BJ (cell line): Measurements from ENCODE around the gene TMEM69. TPM values are rescaled to one million over a fixed set of nuclear protein-coding genes. Genes with fewer than 3 reads are reported as not detected.

ENCODE experiments used
- CTCF ChIA-PET: fragments of 350-600 bp; formaldehyde crosslinking; extraction: SDS; loops from one replicate; lab custom pipeline; 2021; ENCODE audit warnings: antibody characterized with exemption, inconsistent platforms; lab: Yijun Ruan, JAX
- POLR2A ChIA-PET: fragments of 300-600 bp; sonication (Branson Sonifier 250); formaldehyde crosslinking; extraction: SDS; loops from one replicate; lab custom pipeline; 2021; ENCODE audit warnings: antibody characterized with exemption; lab: Charles Lee
- DNase-seq: peaks from one replicate; pipeline ENCODE4 v3.0.0-alpha.2; 2011; ENCODE audit warnings: low read depth
- H3K27me3 ChIP-seq: 2 replicates; pipeline ENCODE4 v1.6.0; 2011; ENCODE audit warnings: low read length; ENCODE audit not compliant: control insufficient read depth, insufficient read depth
- H3K36me3 ChIP-seq: 2 replicates; pipeline ENCODE4 v1.5.1; 2011; ENCODE audit warnings: low read length; ENCODE audit not compliant: control insufficient read depth, insufficient read depth
- H3K4me3 ChIP-seq: 2 replicates; pipeline ENCODE4 v1.5.1; 2011; ENCODE audit warnings: low read depth, mild to moderate bottlenecking, control low read depth, low read length
- polyA plus RNA-seq: library from polyadenylated mRNA; depleted of rRNA; stranded (reverse); fragments of >200 nt; gene quantifications from 2 replicates; pipeline ENCODE4 v1.2.3, GENCODE V29; 2011
- TF ChIP-seq, protein P1 (sequence below): IDR thresholded peaks from 2 replicates; pipeline ENCODE4 v1.5.1; 2011; ENCODE audit warnings: low read depth, mild to moderate bottlenecking, control low read depth, inconsistent platforms, low read length, moderate library complexity; ENCODE audit not compliant: insufficient read depth

TMEM69 gene
- polyA plus RNA-seq, 1 experiment: 37.9 TPM

- TF ChIP-seq, protein P1, sequence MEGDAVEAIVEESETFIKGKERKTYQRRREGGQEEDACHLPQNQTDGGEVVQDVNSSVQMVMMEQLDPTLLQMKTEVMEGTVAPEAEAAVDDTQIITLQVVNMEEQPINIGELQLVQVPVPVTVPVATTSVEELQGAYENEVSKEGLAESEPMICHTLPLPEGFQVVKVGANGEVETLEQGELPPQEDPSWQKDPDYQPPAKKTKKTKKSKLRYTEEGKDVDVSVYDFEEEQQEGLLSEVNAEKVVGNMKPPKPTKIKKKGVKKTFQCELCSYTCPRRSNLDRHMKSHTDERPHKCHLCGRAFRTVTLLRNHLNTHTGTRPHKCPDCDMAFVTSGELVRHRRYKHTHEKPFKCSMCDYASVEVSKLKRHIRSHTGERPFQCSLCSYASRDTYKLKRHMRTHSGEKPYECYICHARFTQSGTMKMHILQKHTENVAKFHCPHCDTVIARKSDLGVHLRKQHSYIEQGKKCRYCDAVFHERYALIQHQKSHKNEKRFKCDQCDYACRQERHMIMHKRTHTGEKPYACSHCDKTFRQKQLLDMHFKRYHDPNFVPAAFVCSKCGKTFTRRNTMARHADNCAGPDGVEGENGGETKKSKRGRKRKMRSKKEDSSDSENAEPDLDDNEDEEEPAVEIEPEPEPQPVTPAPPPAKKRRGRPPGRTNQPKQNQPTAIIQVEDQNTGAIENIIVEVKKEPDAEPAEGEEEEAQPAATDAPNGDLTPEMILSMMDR: no peak
- DNase-seq: no peak
- Histone ChIP-seq H3K4me3 (no peak overlapping the region), H3K27me3 (no peaks in the 10 kb centered on the region), H3K36me3 (peaks cover 3% of the 10 kb centered on the region)
- POLR2A ChIA-PET: interaction anchor here (0.6 kb wide), 1 partner anchor 60 kb away, joined by 3 read pairs; no protein-coding TSS in a partner anchor
- CTCF ChIA-PET: interaction anchor here (0.6 to 2.3 kb wide), 3 partner anchors 11 to 16 kb away, joined by 3 to 7 read pairs (median 3); no protein-coding TSS in a partner anchor
Measured at GRCh38 chr1:45644661-45645060, 43.3 kb upstream of the TMEM69 start.

- POLR2A ChIA-PET: no interaction called here
- TF ChIP-seq, protein P1: no peak
- H3K27me3 ChIP-seq: no peaks in the 10 kb centered on the region
- peaks cover 10% of the 10 kb centered on the region for H3K36me3 ChIP-seq
- no peak for DNase-seq
- no peak overlapping the region for H3K4me3 ChIP-seq
- CTCF ChIA-PET: no interaction called here
Measured at GRCh38 chr1:45647248-45648021, 40.5 kb upstream of the TMEM69 start.

DNA sequence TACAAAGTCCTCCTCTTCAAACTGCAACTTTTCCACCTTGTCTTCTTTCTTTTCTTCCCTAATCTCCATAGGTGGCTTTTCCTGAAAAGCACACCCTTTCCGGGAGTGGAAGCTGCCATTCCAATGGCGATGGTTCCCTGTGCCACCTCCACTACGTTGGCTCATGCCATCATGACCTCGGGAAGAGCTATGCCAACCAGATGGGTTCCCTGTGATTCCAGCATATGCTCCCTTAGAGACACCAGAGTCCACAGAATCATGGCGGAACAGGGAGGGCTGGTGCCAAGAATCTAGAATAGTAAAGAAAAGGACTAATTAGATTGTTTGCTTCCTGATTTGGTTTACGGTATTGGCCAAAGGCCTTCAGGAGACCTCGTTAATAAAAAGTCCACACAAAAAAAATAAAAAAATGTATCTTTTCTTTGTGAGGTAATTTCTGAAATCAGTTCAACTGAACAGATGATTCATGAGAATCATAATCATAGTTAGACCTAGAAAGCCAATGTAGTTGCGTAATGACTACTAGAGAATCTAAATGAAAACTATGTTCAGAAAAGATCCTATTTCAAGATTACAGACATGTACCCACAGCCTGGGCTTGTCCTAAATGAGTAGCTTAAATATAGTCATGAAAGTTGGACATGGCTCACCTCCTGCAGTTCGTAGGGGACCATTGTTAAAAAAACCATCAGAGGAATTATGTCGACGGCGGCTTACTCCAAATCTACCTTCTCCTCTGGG, 33.3 kb upstream of the TMEM69 start:
- DNase-seq: no peak
- CTCF ChIA-PET: interaction anchor here (0.9 kb wide), 1 partner anchor 16 kb away, joined by 4 read pairs; no protein-coding TSS in a partner anchor

DNA sequence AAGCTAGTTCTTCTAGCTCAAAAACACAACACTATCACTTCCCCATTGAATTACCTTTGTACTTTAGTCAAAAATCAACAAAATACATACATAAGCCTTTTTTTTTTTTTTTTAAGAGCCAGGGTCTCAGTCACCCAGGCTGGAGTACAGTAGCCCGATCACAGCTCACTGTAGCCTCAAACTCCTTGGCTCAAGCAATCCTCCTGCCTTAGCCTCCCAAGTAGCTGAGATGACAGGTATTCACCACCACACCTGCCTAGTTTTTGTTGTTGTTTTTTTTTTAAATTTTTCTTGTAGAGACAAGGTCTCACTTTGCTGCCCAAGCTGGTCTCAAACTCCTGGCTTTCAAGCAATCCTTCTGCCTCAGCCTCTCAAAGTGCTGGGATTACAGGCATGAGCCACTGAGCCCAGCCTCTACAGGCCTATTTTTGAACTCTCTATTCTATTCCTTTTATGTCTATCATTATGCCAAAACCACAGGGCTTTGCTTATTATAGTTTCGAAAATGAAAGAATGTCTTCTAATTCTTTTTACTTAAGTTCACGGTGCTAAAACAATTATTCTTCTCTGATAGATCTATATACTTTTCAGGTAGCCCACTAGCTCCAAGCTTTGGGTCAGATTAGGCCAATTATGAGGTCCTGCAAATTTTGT, 31.3 kb upstream of the TMEM69 start:
- CTCF ChIA-PET: no interaction called here

More for the DNA sequence above, 33.3 kb upstream of the TMEM69 start:
- H3K36me3 ChIP-seq: peaks cover 21% of the 10 kb centered on the region
- H3K27me3 ChIP-seq: no peaks in the 10 kb centered on the region
- TF ChIP-seq, protein P1: no peak
- POLR2A ChIA-PET: no interaction called here
- H3K4me3 ChIP-seq: no peak overlapping the region

More for the DNA sequence above, 31.3 kb upstream of the TMEM69 start:
- no peaks in the 10 kb centered on the region for H3K27me3 ChIP-seq
- no peak for DNase-seq
- no peak overlapping the region for H3K4me3 ChIP-seq
- TF ChIP-seq, protein P1: no peak
- peaks cover 13% of the 10 kb centered on the region for H3K36me3 ChIP-seq
- POLR2A ChIA-PET: no interaction called here
